Right lobe of liver (tissue), 4 donors: Measurements from ENCODE around the gene MUC4.

Experiments used
- CTCF ChIP-seq, 4 donors: fragments of 200-600 bp in 3 of 4; fragments of 450-650 bp in 1 of 4; IDR thresholded peaks; one replicate each; pipeline versions ENCODE4 v1.5.1 to v1.8.0; 2016 to 2022; ENCODE audit warnings: antibody characterized with exemption in 4 of 4, mild to moderate bottlenecking in 2 of 4
- POLR2A ChIP-seq: fragments of 450-650 bp; IDR thresholded peaks from one replicate; pipeline ENCODE4 v1.6.1; 2017; ENCODE audit warnings: antibody characterized with exemption, mild to moderate bottlenecking
- donor health status: DM: no; HTN: no; CAD: no.
- donor health status: DM: no; HTN: no; CAD: no.
- donor health status: DM: no; HTN: yes; CAD: no.

- TF ChIP-seq CTCF (IDR thresholded peaks at IDR 0.05): no peak
- no peak for TF ChIP-seq POLR2A
Measured at GRCh38 chr3:195761567-195762248, 50.0 kb downstream of the MUC4 start.
